NCI-H82 treated with DMSO at 0.1 percent for 48 hours (cell line): ENCODE measurements around the gene CAMK2A.
"Not testable (repeated sequence)": the region's sequence is repeated elsewhere in the genome, so short reads cannot be mapped to it uniquely, and the experiment has no call there.

Experiments used
- DNase-seq: peaks from one replicate; lab custom pipeline; 2025; ENCODE audit not compliant: unreplicated experiment; lab: John Stamatoyannopoulos, UW

The CAMK2A gene

GRCh38 chr5:150255659-150256409 lies 33.7 kb downstream of the CAMK2A start:
- DNase-seq: no peak

GRCh38 chr5:150254774-150255173 lies 34.8 kb downstream of the CAMK2A start:
- no peak for DNase-seq

- DNase-seq: no peak
Observed at GRCh38 chr5:150254363-150254762, 35.2 kb downstream of the CAMK2A start.

- DNase-seq: no peak
Observed at GRCh38 chr5:150253416-150254208, 36.0 kb downstream of the CAMK2A start.

GRCh38 chr5:150252489-150252888 lies 37.1 kb downstream of the CAMK2A start:
- no peak for DNase-seq

- DNase-seq: no peak
Observed at GRCh38 chr5:150251504-150251903, 38.1 kb downstream of the CAMK2A start.

GRCh38 chr5:150249744-150250143 lies 39.8 kb downstream of the CAMK2A start:
- DNase-seq: no peak

GRCh38 chr5:150248946-150249345 lies 40.6 kb downstream of the CAMK2A start:
- no peak for DNase-seq

- not testable (repeated sequence) for DNase-seq
Observed at GRCh38 chr5:150248493-150248892, 41.1 kb downstream of the CAMK2A start.

- no peak for DNase-seq
Observed at GRCh38 chr5:150247726-150248125, 41.8 kb downstream of the CAMK2A start.

- no peak for DNase-seq
Observed at GRCh38 chr5:150246835-150247234, 42.7 kb downstream of the CAMK2A start.

GRCh38 chr5:150246429-150246828 lies 43.1 kb downstream of the CAMK2A start:
- no peak for DNase-seq

GRCh38 chr5:150245808-150246207 lies 43.8 kb downstream of the CAMK2A start:
- DNase-seq: no peak

GRCh38 chr5:150245111-150245789 lies 44.3 kb downstream of the CAMK2A start:
- no peak for DNase-seq

GRCh38 chr5:150244209-150244608 lies 45.4 kb downstream of the CAMK2A start:
- DNase-seq: no peak

- DNase-seq: peak; percentile 53
Observed at GRCh38 chr5:150243590-150243989, 46.0 kb downstream of the CAMK2A start.

GRCh38 chr5:150242251-150242894 lies 47.2 kb downstream of the CAMK2A start:
- no peak for DNase-seq

GRCh38 chr5:150241298-150242160 lies 48.0 kb downstream of the CAMK2A start:
- no peak for DNase-seq

GRCh38 chr5:150239794-150240122 lies 49.8 kb downstream of the CAMK2A start:
- no peak for DNase-seq

- no peak for DNase-seq
Observed at GRCh38 chr5:150239099-150239793, 50.3 kb downstream of the CAMK2A start.
